GM04504 (cell line): ENCODE data around the gene PTEN.
"Not testable (repeated sequence)": the region's sequence is repeated elsewhere in the genome, so short reads cannot be mapped to it uniquely, and the experiment has no call there.

Experiments
- DNase-seq: peaks from one replicate; pipeline ENCODE4 v3.0.0-alpha.2; 2012; ENCODE audit warnings: low read depth

The PTEN gene

DNA sequence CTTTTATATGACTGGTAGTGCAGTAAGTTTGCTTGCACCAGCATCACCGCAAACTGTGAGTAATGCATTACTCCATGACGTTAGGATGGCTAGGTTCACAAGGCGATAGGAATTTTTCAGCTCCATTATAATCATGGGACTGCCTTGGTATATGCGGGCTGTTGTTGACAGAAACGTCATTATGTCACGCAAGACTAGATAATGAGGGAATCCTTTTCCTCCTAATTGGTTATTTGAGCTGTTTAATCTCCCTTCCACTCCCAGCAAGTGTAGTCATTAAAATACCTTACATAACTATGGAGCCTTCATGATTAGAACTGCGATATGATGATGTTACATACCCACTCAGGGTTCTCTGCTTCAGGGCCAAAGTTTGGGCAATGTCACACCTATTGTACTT lies 17.4 kb upstream of the PTEN start:
- DNase-seq: no peak

DNA sequence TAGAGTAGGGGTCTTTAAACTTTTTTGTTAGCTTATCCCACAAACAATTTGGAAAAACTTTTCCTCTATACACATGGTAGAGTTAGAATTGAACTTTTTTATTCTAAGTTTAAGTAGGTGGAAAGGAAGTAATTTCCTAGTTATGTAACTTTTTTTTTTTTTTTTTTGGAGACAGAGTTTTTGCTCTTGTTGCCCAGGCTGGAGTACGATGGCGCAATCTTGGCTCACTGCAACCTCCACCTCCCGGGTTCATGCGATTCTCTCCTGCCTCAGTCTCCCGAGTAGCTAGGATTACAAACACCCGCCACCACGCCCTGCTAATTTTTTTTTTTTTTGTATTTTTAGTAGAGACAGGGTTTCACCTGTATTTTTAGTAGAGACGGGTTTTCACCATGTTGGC lies 16.7 kb upstream of the PTEN start:
- not testable (repeated sequence) for DNase-seq

- no peak for DNase-seq
Observed at GRCh38 chr10:87847550-87847949, 15.9 kb upstream of the PTEN start.

GRCh38 chr10:87849001-87849400 lies 14.4 kb upstream of the PTEN start:
- no peak for DNase-seq

DNA sequence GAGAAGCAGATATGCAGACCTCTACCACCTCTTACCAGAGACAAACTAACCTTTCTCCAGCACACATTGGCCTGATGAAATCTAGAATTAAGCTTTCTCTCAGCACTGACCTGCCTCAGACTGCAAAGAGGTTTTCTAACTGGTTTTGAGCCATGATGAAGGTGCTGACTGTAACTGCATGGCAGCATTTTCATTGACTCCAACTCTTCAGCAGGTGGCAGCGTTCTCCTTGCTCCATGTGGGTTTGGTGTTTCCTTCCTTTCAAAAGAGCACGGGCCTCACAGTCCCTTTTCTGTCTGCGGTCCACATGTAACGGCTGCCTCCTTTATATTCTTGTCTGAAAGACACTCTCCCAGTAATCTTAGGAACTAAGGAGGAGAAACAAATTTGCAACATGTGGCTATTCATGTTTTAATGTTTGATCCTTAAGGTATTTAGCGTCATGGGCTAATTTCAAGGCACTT lies 12.7 kb upstream of the PTEN start:
- peak; percentile 41 for DNase-seq

- DNase-seq: no peak
Observed at GRCh38 chr10:87852089-87852488, 11.3 kb upstream of the PTEN start.

GRCh38 chr10:87855247-87855646 lies 8.2 kb upstream of the PTEN start:
- not testable (repeated sequence) for DNase-seq

- not testable (repeated sequence) for DNase-seq
Observed at GRCh38 chr10:87855665-87856064, 7.8 kb upstream of the PTEN start.

GRCh38 chr10:87860156-87860795 lies 3.1 kb upstream of the PTEN start:
- peak; percentile 40 for DNase-seq

GRCh38 chr10:87860816-87861403 lies 2.5 kb upstream of the PTEN start:
- DNase-seq: no peak

- DNase-seq: peak; percentile 72
Observed at GRCh38 chr10:87861566-87861952, 1.9 kb upstream of the PTEN start.

GRCh38 chr10:87861953-87862678 lies 1.3 kb upstream of the PTEN start:
- peak; percentile 96 for DNase-seq

DNA sequence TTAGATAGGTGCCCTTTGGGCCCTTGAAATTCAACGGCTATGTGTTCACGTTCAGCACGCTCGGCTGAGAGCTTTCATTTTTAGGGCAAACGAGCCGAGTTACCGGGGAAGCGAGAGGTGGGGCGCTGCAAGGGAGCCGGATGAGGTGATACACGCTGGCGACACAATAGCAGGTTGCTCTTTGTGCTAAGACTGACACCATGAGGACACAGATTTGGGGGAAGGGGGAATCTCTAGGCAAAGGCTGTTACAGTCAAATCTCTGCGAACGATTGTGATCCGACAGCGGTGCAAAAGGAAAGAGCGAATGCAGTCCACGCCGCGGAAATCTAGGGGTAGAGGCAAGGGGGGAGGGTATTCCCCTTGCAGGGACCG lies 759 bp upstream of the PTEN start:
- no peak for DNase-seq

GRCh38 chr10:87863951-87864495 lies 598 bp downstream of the PTEN start:
- DNase-seq: not testable (repeated sequence)

DNA sequence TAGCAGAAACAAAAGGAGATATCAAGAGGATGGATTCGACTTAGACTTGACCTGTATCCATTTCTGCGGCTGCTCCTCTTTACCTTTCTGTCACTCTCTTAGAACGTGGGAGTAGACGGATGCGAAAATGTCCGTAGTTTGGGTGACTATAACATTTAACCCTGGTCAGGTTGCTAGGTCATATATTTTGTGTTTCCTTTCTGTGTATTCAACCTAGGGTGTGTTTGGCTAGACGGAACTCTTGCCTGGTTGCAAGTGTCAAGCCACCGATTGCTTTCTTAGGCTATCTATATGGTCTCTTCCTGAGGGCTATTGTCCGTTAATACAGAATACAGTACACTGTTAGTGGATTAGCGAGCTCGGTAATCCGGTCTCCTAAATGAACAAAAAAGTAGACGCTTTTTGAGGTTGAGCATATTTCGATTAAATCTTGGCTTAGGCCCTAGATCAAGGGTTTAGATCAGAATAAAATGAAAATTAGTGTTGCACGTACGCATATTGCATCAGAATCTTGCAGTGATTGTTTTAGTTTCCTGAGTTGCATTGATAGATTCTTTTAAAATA lies 1.2 kb downstream of the PTEN start:
- DNase-seq: no peak

- no peak for DNase-seq
Observed at GRCh38 chr10:87865241-87865881, 1.9 kb downstream of the PTEN start.

GRCh38 chr10:87866412-87866974 lies 3.1 kb downstream of the PTEN start:
- DNase-seq: no peak

DNA sequence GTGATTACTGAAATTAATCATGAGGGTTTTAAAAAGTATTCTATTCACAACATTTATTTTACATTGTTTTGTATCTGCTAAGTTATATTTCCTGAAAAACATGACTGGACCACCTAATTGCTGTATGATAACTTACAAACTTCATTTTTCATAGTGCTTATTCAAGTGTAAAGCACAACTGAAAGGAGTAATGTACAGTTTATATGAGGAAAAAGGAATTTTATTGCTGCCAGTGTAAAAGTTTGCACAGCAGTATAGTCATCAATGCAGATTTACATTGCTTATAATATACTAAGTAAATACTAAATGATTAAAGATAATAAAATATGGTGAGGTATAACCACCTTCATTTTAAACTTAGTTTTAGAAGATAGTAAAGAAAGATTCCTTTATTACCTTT lies 4.0 kb downstream of the PTEN start:
- DNase-seq: no peak

- DNase-seq: no peak
Observed at GRCh38 chr10:87868277-87868676, 4.9 kb downstream of the PTEN start.

DNA sequence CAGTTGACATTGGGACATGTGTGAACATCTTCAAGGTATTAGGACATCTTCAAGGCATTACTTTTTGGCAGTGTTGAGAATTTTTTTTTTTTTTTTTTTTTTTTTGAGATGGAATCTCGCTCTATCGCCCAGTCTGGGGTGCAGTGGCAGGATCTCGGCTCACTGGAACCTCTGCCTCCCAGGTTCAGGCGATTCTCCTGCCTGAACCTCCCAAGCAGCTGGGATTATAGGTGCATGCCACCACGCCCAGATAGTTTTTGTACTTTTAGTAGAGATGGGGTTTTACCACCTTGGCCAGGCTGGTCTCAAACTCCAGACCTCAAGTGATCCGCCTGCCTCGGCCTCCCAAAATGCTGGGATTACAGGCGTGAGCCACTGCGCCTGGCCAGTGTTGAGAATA lies 5.7 kb downstream of the PTEN start:
- DNase-seq: not testable (repeated sequence)

GRCh38 chr10:87869773-87870551 lies 6.5 kb downstream of the PTEN start:
- no peak for DNase-seq
